Suprapubic skin (tissue), 4 donors: ENCODE measurements around the gene ERO1A. TPM values are rescaled to one million over a fixed set of nuclear protein-coding genes. Genes with fewer than 3 reads are reported as not detected.

Source experiments
- DNase-seq, 2 donors: peaks; one replicate each; pipeline ENCODE4 v3.0.0-alpha.2; 2019; ENCODE audit warnings: low spot score in 2 of 2
- H3K27ac ChIP-seq: fragments of 200-600 bp; sonication (generic); one replicate; pipeline ENCODE4 v1.5.1; 2019
- H3K27me3 ChIP-seq: fragments of 200-600 bp; sonication (generic); one replicate; pipeline ENCODE4 v1.5.1; 2019
- H3K36me3 ChIP-seq: fragments of 200-600 bp; sonication (generic); one replicate; pipeline ENCODE4 v1.5.1; 2019
- H3K4me1 ChIP-seq: fragments of 200-600 bp; sonication (generic); one replicate; pipeline ENCODE4 v1.5.1; 2019
- H3K4me3 ChIP-seq: fragments of 200-600 bp; sonication (generic); one replicate; pipeline ENCODE4 v1.5.1; 2019; ENCODE audit warnings: mild to moderate bottlenecking
- H3K9me3 ChIP-seq: fragments of 200-600 bp; sonication (generic); one replicate; pipeline ENCODE4 v1.5.1; 2019
- EP300 ChIP-seq: sonication (generic); formaldehyde crosslinking; IDR thresholded peaks from one replicate; pipeline ENCODE4 v1.6.1; 2017; ENCODE audit warnings: antibody characterized with exemption
- POLR2A ChIP-seq, 2 donors: fragments of 450-650 bp; IDR thresholded peaks; one replicate each; pipeline ENCODE4 v1.6.1; 2017; ENCODE audit warnings: antibody characterized with exemption in 2 of 2, mild to moderate bottlenecking in 2 of 2, moderate library complexity in 2 of 2
- POLR2AphosphoS5 ChIP-seq, 3 donors: sonication (generic); formaldehyde crosslinking; IDR thresholded peaks; one replicate each; pipeline ENCODE4 v1.6.1; 2017; ENCODE audit warnings: antibody characterized with exemption in 3 of 3
- WGBS: methylation state at CpG from one replicate; pipeline ENCODE4 v1.1.5; 2018; 5-methylcytosine and 5-hydroxymethylcytosine counted together
- total RNA-seq, 4 donors: library from RNA; depleted of rRNA; stranded (reverse); fragments of >200 nt; gene quantifications; one replicate each; pipeline ENCODE4 v1.1.0, GENCODE V29; 2016
- TF ChIP-seq, protein P1 (sequence below), 2 donors: fragments of 200-600 bp in 1 of 2; fragments of 450-650 bp in 1 of 2; sonication (generic) in 1 of 2; IDR thresholded peaks; one replicate each; pipeline ENCODE4 v1.5.1; 2016 to 2019; ENCODE audit warnings: antibody characterized with exemption in 2 of 2, mild to moderate bottlenecking in 1 of 2, moderate library complexity in 1 of 2

The ERO1A gene
- total RNA-seq, 4 donors from 2014 or later: 21.7 to 36.0 (median 29.7) TPM

DNA sequence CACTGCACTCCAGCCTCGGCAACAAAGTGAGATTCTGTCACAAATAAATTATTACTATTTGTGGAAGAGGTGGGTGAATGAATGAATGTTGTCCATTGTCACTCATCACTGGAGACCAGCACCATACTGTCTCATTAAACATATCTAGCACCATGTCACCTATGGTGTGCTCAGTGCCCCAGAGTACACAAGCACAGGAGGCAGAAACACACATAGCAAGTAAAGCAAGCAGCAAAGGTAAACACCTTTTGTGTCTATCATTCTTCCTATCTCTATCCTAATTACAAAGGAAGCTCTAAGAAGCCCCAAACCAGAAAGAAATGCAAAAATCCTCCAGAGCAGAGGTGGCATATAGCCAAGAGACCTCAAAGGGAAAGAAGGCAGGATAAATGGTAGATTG lies 9.2 kb downstream of the ERO1A start:
- Histone ChIP-seq H3K36me3 (peaks cover 4% of the 10 kb centered on the region), H3K4me1 (peaks cover 4% of the 10 kb centered on the region), H3K27me3 (no peaks in the 10 kb centered on the region), H3K27ac (no peak overlapping the region), H3K9me3 (no peaks in the 10 kb centered on the region), H3K4me3 (no peak overlapping the region)
- no peak for DNase-seq
- WGBS: 100% methylated on average over 1 of the region's 1 CpG
- no peak for TF ChIP-seq EP300
- no peak for TF ChIP-seq POLR2AphosphoS5 (IDR thresholded peaks at IDR 0.05)
- TF ChIP-seq POLR2A (IDR thresholded peaks at IDR 0.05): no peak

DNA sequence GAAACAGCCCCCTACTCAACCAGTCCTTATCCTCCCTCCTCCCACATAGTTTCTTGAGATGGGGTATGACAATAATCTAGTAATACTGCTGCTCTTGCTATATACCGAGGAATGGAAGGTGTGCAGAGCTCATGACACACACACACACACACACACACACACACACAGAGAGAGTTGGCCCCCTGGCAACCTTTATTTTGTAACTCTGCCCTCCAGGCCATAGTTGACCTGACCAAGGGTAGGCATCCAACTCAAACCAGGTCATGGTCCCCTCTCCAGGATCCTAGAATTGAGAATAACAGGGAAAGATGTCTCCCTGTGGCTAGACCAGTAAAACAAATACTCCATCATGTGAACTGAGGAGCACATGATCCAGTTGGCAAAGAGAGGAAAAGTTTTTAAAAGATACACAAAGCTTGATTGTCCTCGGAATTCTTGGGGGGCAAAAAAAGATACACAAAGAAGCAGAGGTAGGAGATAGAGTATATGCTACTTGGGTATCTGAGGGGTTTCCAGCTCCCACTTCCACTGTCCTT lies 11.3 kb downstream of the ERO1A start:
- H3K36me3 ChIP-seq: peaks cover 9% of the 10 kb centered on the region
- H3K27ac ChIP-seq: no peak overlapping the region
- H3K9me3 ChIP-seq: no peaks in the 10 kb centered on the region
- TF ChIP-seq EP300 (no peak), POLR2A (IDR thresholded peaks at IDR 0.05) (no peak), POLR2AphosphoS5 (IDR thresholded peaks at IDR 0.05) (no peak)
- TF ChIP-seq, protein P1, sequence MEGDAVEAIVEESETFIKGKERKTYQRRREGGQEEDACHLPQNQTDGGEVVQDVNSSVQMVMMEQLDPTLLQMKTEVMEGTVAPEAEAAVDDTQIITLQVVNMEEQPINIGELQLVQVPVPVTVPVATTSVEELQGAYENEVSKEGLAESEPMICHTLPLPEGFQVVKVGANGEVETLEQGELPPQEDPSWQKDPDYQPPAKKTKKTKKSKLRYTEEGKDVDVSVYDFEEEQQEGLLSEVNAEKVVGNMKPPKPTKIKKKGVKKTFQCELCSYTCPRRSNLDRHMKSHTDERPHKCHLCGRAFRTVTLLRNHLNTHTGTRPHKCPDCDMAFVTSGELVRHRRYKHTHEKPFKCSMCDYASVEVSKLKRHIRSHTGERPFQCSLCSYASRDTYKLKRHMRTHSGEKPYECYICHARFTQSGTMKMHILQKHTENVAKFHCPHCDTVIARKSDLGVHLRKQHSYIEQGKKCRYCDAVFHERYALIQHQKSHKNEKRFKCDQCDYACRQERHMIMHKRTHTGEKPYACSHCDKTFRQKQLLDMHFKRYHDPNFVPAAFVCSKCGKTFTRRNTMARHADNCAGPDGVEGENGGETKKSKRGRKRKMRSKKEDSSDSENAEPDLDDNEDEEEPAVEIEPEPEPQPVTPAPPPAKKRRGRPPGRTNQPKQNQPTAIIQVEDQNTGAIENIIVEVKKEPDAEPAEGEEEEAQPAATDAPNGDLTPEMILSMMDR (IDR thresholded peaks at IDR 0.05): no peak
- WGBS: 88% methylated on average over 2 of the region's 2 CpGs
- DNase-seq: no peak
- no peak overlapping the region for H3K4me3 ChIP-seq
- H3K4me1 ChIP-seq: peaks cover 4% of the 10 kb centered on the region
- no peaks in the 10 kb centered on the region for H3K27me3 ChIP-seq

DNA sequence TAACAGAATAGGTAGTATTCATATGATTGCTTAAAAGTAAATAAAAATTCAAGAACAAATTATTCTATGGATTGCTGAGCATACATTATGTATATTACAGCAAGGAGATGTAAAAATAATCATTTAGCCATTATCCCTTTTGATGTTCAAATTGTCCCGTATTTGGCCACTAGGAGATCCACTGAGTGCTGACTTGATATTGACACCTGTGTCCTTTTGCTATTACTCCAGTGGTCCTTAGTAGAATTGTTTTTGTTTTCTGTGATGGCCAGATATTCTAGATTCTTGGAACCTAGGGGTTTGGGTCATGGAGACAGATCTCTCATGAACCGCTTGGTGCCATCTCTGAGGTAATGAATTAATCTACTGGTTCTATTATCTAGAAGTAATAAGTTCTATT lies 16.8 kb downstream of the ERO1A start:
- Histone ChIP-seq H3K4me3 (no peak overlapping the region), H3K27ac (no peak overlapping the region), H3K4me1 (no peaks in the 10 kb centered on the region), H3K9me3 (no peaks in the 10 kb centered on the region), H3K27me3 (no peaks in the 10 kb centered on the region), H3K36me3 (peaks cover 48% of the 10 kb centered on the region)
- DNase-seq: no peak
- TF ChIP-seq POLR2A (IDR thresholded peaks at IDR 0.05) (no peak), EP300 (no peak)
- TF ChIP-seq, protein P1 (IDR thresholded peaks at IDR 0.05): no peak
- 96% methylated on average over 2 of the region's 2 CpGs for WGBS

DNA sequence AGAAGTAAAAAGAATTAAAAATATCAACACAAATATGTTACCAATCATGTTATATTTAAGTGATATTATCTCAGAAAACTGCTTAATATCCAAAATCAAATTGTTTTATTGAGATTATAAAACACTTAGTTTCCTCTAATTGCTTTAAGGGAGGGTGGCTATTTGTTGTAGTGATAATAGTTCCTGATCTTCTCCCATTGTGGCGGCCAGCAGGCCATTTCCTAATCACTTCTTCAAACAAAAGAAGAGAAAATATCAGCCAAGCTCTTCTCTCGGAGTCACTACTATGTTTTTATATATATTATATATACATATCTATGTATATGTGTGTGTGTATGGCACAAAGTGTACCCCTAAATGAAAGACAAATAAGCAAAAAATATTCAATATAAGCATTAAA lies 31.5 kb downstream of the ERO1A start:
- no peaks in the 10 kb centered on the region for H3K9me3 ChIP-seq
- TF ChIP-seq POLR2AphosphoS5 (IDR thresholded peaks at IDR 0.05) (no peak), EP300 (no peak), POLR2A (IDR thresholded peaks at IDR 0.05) (no peak)
- TF ChIP-seq, protein P1 (IDR thresholded peaks at IDR 0.05): no peak
- peaks cover 39% of the 10 kb centered on the region for H3K36me3 ChIP-seq
- H3K27me3 ChIP-seq: no peaks in the 10 kb centered on the region
- H3K4me3 ChIP-seq: no peak overlapping the region
- no peak overlapping the region for H3K27ac ChIP-seq
- DNase-seq: no peak
- no peaks in the 10 kb centered on the region for H3K4me1 ChIP-seq
- WGBS: 89% methylated on average over 2 of the region's 2 CpGs

DNA sequence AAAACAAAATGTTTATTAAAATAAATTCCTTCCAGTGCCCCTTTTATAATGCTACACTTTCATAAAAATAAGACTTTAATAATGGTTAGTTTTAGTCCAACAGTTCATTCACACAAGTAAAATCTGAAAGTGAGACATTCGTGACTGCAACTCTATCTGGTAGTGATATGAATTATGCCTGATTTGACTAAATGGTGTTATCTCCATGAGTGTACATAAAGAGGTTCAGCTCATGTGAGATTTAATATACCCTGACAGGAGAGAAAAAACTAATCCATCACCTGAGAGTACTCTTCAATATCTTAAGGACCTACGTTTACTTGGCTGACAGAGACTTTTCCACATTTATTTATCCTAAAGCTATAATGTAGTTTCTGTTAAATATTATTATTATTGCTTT lies 34.0 kb downstream of the ERO1A start:
- no peak for TF ChIP-seq POLR2A (IDR thresholded peaks at IDR 0.05)
- TF ChIP-seq EP300: no peak
- no peak for TF ChIP-seq POLR2AphosphoS5 (IDR thresholded peaks at IDR 0.05)
- TF ChIP-seq, protein P1 (IDR thresholded peaks at IDR 0.05): no peak
- Histone ChIP-seq H3K9me3 (no peaks in the 10 kb centered on the region), H3K27ac (no peak overlapping the region), H3K36me3 (peaks cover 43% of the 10 kb centered on the region), H3K4me1 (no peaks in the 10 kb centered on the region), H3K4me3 (no peak overlapping the region), H3K27me3 (no peaks in the 10 kb centered on the region)
- DNase-seq: no peak
- 94% methylated on average over 2 of the region's 2 CpGs for WGBS

DNA sequence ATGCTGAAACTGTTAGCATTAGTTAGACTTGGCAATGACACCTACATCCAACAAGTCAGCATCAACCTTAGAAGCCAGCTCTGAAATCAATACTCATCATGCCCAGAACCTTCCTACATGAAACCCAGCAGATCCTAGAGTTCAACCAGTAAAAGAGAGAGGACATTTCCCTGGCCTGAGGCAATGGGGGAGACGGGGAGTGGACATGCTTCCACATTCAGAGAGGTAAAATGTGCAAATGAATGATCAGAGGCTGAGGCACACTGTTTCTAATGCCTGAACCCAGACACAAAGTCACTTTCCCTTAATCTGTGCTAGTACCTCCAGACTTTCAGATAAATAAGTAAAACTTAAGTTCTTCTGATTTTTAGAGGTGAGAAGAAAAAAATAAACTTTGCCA lies 34.5 kb downstream of the ERO1A start:
- H3K27ac ChIP-seq: no peak overlapping the region
- no peak for DNase-seq
- H3K4me1 ChIP-seq: no peaks in the 10 kb centered on the region
- H3K4me3 ChIP-seq: no peak overlapping the region
- H3K27me3 ChIP-seq: no peaks in the 10 kb centered on the region
- 95% methylated on average over 1 of the region's 1 CpG for WGBS
- peaks cover 39% of the 10 kb centered on the region for H3K36me3 ChIP-seq
- no peaks in the 10 kb centered on the region for H3K9me3 ChIP-seq
- no peak for TF ChIP-seq EP300
- TF ChIP-seq, protein P1 (IDR thresholded peaks at IDR 0.05): no peak
- TF ChIP-seq POLR2AphosphoS5 (IDR thresholded peaks at IDR 0.05): no peak
- TF ChIP-seq POLR2A (IDR thresholded peaks at IDR 0.05): no peak
